ENCODE data around the gene AHCTF1. TPM values are rescaled to one million over a fixed set of nuclear protein-coding genes. Genes with fewer than 3 reads are reported as not detected.

AHCTF1 gene
- total RNA-seq, 1 experiment from 2014 or later: 61.3 TPM

- Mint-ChIP-seq H3K4me3 (ENCODE audit: low read depth, unreplicated experiment) (no peak overlapping the region), H3K4me1 (ENCODE audit: low read depth, unreplicated experiment) (no peaks in the 10 kb centered on the region), H3K27me3 (ENCODE audit: unreplicated experiment) (peaks cover 46% of the 10 kb centered on the region), H3K36me3 (ENCODE audit: insufficient read depth, unreplicated experiment) (peaks cover 19% of the 10 kb centered on the region), H3K27ac (ENCODE audit: unreplicated experiment) (no peak overlapping the region), H3K9me3 (ENCODE audit: low read depth, unreplicated experiment) (no peaks in the 10 kb centered on the region)
- TF ChIP-seq CTCF (IDR thresholded peaks at IDR 0.05; ENCODE audit: unreplicated experiment): no peak
- CTCF ChIA-PET: no interaction called here
- no TSS peak for BruUV-seq (replicated peaks)
- intact Hi-C loops (cut with micrococcal nuclease; ENCODE audit: unreplicated experiment): no loop called here
- no peak for DNase-seq
Observed at GRCh38 chr1:246790833-246791232, 140.9 kb downstream of the AHCTF1 start.

GRCh38 chr1:246790364-246790763 lies 141.4 kb downstream of the AHCTF1 start:
- intact Hi-C loops (cut with micrococcal nuclease; ENCODE audit: unreplicated experiment): no loop called here
- H3K4me1 Mint-ChIP-seq (ENCODE audit: low read depth, unreplicated experiment): no peaks in the 10 kb centered on the region
- no peak overlapping the region for H3K4me3 Mint-ChIP-seq (ENCODE audit: low read depth, unreplicated experiment)
- no peak overlapping the region for H3K27ac Mint-ChIP-seq (ENCODE audit: unreplicated experiment)
- no TSS peak for BruUV-seq (replicated peaks)
- no peak for DNase-seq
- TF ChIP-seq CTCF (IDR thresholded peaks at IDR 0.05; ENCODE audit: unreplicated experiment): no peak
- peaks cover 23% of the 10 kb centered on the region for H3K36me3 Mint-ChIP-seq (ENCODE audit: insufficient read depth, unreplicated experiment)
- peaks cover 42% of the 10 kb centered on the region for H3K27me3 Mint-ChIP-seq (ENCODE audit: unreplicated experiment)
- CTCF ChIA-PET: no interaction called here
- no peaks in the 10 kb centered on the region for H3K9me3 Mint-ChIP-seq (ENCODE audit: low read depth, unreplicated experiment)

GRCh38 chr1:246789454-246790339 lies 142.1 kb downstream of the AHCTF1 start:
- Mint-ChIP-seq H3K4me3 (ENCODE audit: low read depth, unreplicated experiment) (peak overlapping the region; percentile 48), H3K27me3 (ENCODE audit: unreplicated experiment) (peaks cover 41% of the 10 kb centered on the region), H3K27ac (ENCODE audit: unreplicated experiment) (peak overlapping the region; percentile 39), H3K36me3 (ENCODE audit: insufficient read depth, unreplicated experiment) (peaks cover 25% of the 10 kb centered on the region), H3K4me1 (ENCODE audit: low read depth, unreplicated experiment) (no peaks in the 10 kb centered on the region), H3K9me3 (ENCODE audit: low read depth, unreplicated experiment) (no peaks in the 10 kb centered on the region)
- no peak for TF ChIP-seq CTCF (IDR thresholded peaks at IDR 0.05; ENCODE audit: unreplicated experiment)
- DNase-seq: no peak
- BruUV-seq (replicated peaks): no TSS peak
- CTCF ChIA-PET: interaction anchor here (0.6 kb wide), 1 partner anchor 109 kb away, joined by 6 read pairs; no protein-coding TSS in a partner anchor
- intact Hi-C loops (cut with micrococcal nuclease; ENCODE audit: unreplicated experiment): no loop called here

Other genes starting within 250 kb of the AHCTF1 start
- gene SCCPDH, start 207.5 kb downstream of the AHCTF1 start, total RNA-seq (2022): 36.0 and 40.0 TPM in 2 replicates
- gene ZNF695, start 76.1 kb upstream of the AHCTF1 start, total RNA-seq (2022): 18.2 and 19.6 TPM in 2 replicates
- gene ZNF670, start 146.9 kb upstream of the AHCTF1 start, total RNA-seq (2022): 3.9 and 6.1 TPM in 2 replicates
- 8.9 and 10.5 TPM in 2 replicates for gene ZNF669, start 172.4 kb upstream of the AHCTF1 start, total RNA-seq (2022)
- 34.4 and 45.6 TPM in 2 replicates for gene ZNF124, start 240.1 kb upstream of the AHCTF1 start, total RNA-seq (2022)